ENCODE results near the gene CA10. TPM values are rescaled to one million over a fixed set of nuclear protein-coding genes. Genes with fewer than 3 reads are reported as not detected.

The CA10 gene
- total RNA-seq, 1 experiment from 2014 or later = not detected

GRCh38 chr17:51907041-51907440, 251.5 kb downstream of the CA10 start:
- Mint-ChIP-seq H3K4me1 (ENCODE audit: low read depth, unreplicated experiment) (no peaks in the 10 kb centered on the region), H3K4me3 (ENCODE audit: low read depth, unreplicated experiment) (no peak overlapping the region), H3K36me3 (ENCODE audit: insufficient read depth, unreplicated experiment) (no peaks in the 10 kb centered on the region), H3K9me3 (ENCODE audit: low read depth, unreplicated experiment) (no peaks in the 10 kb centered on the region), H3K27ac (ENCODE audit: unreplicated experiment) (no peak overlapping the region), H3K27me3 (ENCODE audit: unreplicated experiment) (no peaks in the 10 kb centered on the region)
- intact Hi-C loops (cut with micrococcal nuclease; ENCODE audit: unreplicated experiment) = no loop called here
- no TSS peak for BruUV-seq (replicated peaks)
- CTCF ChIA-PET = no interaction called here
- TF ChIP-seq CTCF (IDR thresholded peaks at IDR 0.05; ENCODE audit: unreplicated experiment) = no peak
- DNase-seq = no peak

GRCh38 chr17:51904379-51904778, 254.1 kb downstream of the CA10 start:
- no peak for TF ChIP-seq CTCF (IDR thresholded peaks at IDR 0.05; ENCODE audit: unreplicated experiment)
- H3K9me3 Mint-ChIP-seq (ENCODE audit: low read depth, unreplicated experiment) = no peaks in the 10 kb centered on the region
- intact Hi-C loops (cut with micrococcal nuclease; ENCODE audit: unreplicated experiment) = no loop called here
- DNase-seq = no peak
- no TSS peak for BruUV-seq (replicated peaks)
- H3K27ac Mint-ChIP-seq (ENCODE audit: unreplicated experiment) = no peak overlapping the region
- no peaks in the 10 kb centered on the region for H3K4me1 Mint-ChIP-seq (ENCODE audit: low read depth, unreplicated experiment)
- CTCF ChIA-PET = no interaction called here
- H3K36me3 Mint-ChIP-seq (ENCODE audit: insufficient read depth, unreplicated experiment) = no peaks in the 10 kb centered on the region
- no peak overlapping the region for H3K4me3 Mint-ChIP-seq (ENCODE audit: low read depth, unreplicated experiment)
- H3K27me3 Mint-ChIP-seq (ENCODE audit: unreplicated experiment) = peaks cover 20% of the 10 kb centered on the region

- H3K9me3 Mint-ChIP-seq (ENCODE audit: low read depth, unreplicated experiment) = no peaks in the 10 kb centered on the region
- intact Hi-C loops (cut with micrococcal nuclease; ENCODE audit: unreplicated experiment) = no loop called here
- no peak overlapping the region for H3K27ac Mint-ChIP-seq (ENCODE audit: unreplicated experiment)
- DNase-seq = no peak
- H3K4me1 Mint-ChIP-seq (ENCODE audit: low read depth, unreplicated experiment) = no peaks in the 10 kb centered on the region
- H3K27me3 Mint-ChIP-seq (ENCODE audit: unreplicated experiment) = peaks cover 51% of the 10 kb centered on the region
- H3K36me3 Mint-ChIP-seq (ENCODE audit: insufficient read depth, unreplicated experiment) = no peaks in the 10 kb centered on the region
- no TSS peak for BruUV-seq (replicated peaks)
- H3K4me3 Mint-ChIP-seq (ENCODE audit: low read depth, unreplicated experiment) = no peak overlapping the region
- no peak for TF ChIP-seq CTCF (IDR thresholded peaks at IDR 0.05; ENCODE audit: unreplicated experiment)
- CTCF ChIA-PET = no interaction called here
These were observed 257.3 kb downstream of the CA10 start for GRCh38 chr17:51901242-51901641.

GRCh38 chr17:51891936-51892335, 266.6 kb downstream of the CA10 start:
- H3K27me3 Mint-ChIP-seq (ENCODE audit: unreplicated experiment) = peaks cover 83% of the 10 kb centered on the region
- no peaks in the 10 kb centered on the region for H3K4me1 Mint-ChIP-seq (ENCODE audit: low read depth, unreplicated experiment)
- CTCF ChIA-PET = no interaction called here
- H3K36me3 Mint-ChIP-seq (ENCODE audit: insufficient read depth, unreplicated experiment) = no peaks in the 10 kb centered on the region
- H3K27ac Mint-ChIP-seq (ENCODE audit: unreplicated experiment) = no peak overlapping the region
- no TSS peak for BruUV-seq (replicated peaks)
- DNase-seq = no peak
- TF ChIP-seq CTCF (IDR thresholded peaks at IDR 0.05; ENCODE audit: unreplicated experiment) = no peak
- no peak overlapping the region for H3K4me3 Mint-ChIP-seq (ENCODE audit: low read depth, unreplicated experiment)
- H3K9me3 Mint-ChIP-seq (ENCODE audit: low read depth, unreplicated experiment) = no peaks in the 10 kb centered on the region
- intact Hi-C loops (cut with micrococcal nuclease; ENCODE audit: unreplicated experiment) = no loop called here

All from Calu3 (cell line).